H1 (cell line): ENCODE data around the gene VDR. TPM values are rescaled to one million over a fixed set of nuclear protein-coding genes. Genes with fewer than 3 reads are reported as not detected.

Source experiments
- CTCF ChIA-PET: fragments of 300-600 bp; sonication (Branson Sonifier 250); formaldehyde crosslinking; loops from one replicate; lab custom pipeline; 2021; ENCODE audit not compliant: partially characterized antibody; lab: Charles Lee
- POLR2A ChIA-PET: fragments of 300-600 bp; sonication (Branson Sonifier 250); formaldehyde crosslinking; loops from one replicate; lab custom pipeline; 2021; ENCODE audit warnings: inconsistent platforms; ENCODE audit not compliant: partially characterized antibody; lab: Charles Lee
- DNase-seq, 2 experiments: peaks; one replicate each; pipeline versions ENCODE4 v3.0.0 to v3.0.0-alpha.2; 2010 to 2022; ENCODE audit warnings: low spot score in 2 of 2, low read depth in 1 of 2, mixed read lengths in 1 of 2
- FAIRE-seq: peaks from 2 replicates; lab custom pipeline; 2011; peaks lifted over from hg19 to GRCh38; lab: Jason Lieb, UNC
- H2AFZ ChIP-seq: 2 replicates; pipeline ENCODE4 v1.8.1; 2012; ENCODE audit warnings: low read length, inconsistent platforms
- H2AK5ac ChIP-seq: 2 replicates; pipeline ENCODE4 v1.6.1; 2013; ENCODE audit warnings: low read depth, low read length
- H2BK120ac ChIP-seq: replicated peaks from 2 replicates; pipeline ENCODE3; 2013; ENCODE audit warnings: low read depth, low read length, inconsistent platforms
- H2BK12ac ChIP-seq: 2 replicates; pipeline ENCODE4 v1.6.1; 2013; ENCODE audit warnings: low read depth, low read length
- H2BK15ac ChIP-seq: 2 replicates; pipeline ENCODE4 v1.6.1; 2013; ENCODE audit warnings: low read length
- H2BK20ac ChIP-seq: 2 replicates; pipeline ENCODE4 v1.6.1; 2013; ENCODE audit warnings: low read length
- H2BK5ac ChIP-seq: 2 replicates; pipeline ENCODE4 v1.6.1; 2013; ENCODE audit warnings: low read depth, low read length
- H3K14ac ChIP-seq: 2 replicates; pipeline ENCODE4 v1.6.1; 2013; ENCODE audit warnings: inconsistent platforms; ENCODE audit not compliant: insufficient read length
- H3K18ac ChIP-seq: 2 replicates; pipeline ENCODE4 v1.6.1; 2013; ENCODE audit warnings: low read length; ENCODE audit errors: extremely low read depth
- H3K23ac ChIP-seq: 2 replicates; pipeline ENCODE4 v1.6.1; 2013; ENCODE audit warnings: inconsistent platforms; ENCODE audit not compliant: insufficient read length
- H3K23me2 ChIP-seq: 2 replicates; pipeline ENCODE4 v1.6.1; 2013; ENCODE audit warnings: low read depth, low read length
- H3K27ac ChIP-seq: 2 replicates; pipeline ENCODE4 v1.6.1; 2011; ENCODE audit warnings: low read depth, low read length, inconsistent platforms
- H3K27me3 ChIP-seq, 4 experiments: replicated peaks in 1 of 4; 1 replicate in 1 of 4; 2 replicates in 3 of 4; pipeline versions ENCODE4 v1.6.1 to v1.8.1; 2011 to 2013; ENCODE audit warnings: low read length in 3 of 4, mild to moderate bottlenecking in 3 of 4, inconsistent platforms in 2 of 4, mixed read lengths in 2 of 4, moderate library complexity in 1 of 4; ENCODE audit not compliant: control insufficient read depth in 3 of 4, insufficient read depth in 3 of 4; ENCODE audit errors: extremely low read depth in 1 of 4
- H3K36me3 ChIP-seq, 4 experiments: 2 replicates each; pipeline versions ENCODE4 v1.6.1 to v1.8.1; 2011 to 2013; ENCODE audit warnings: mild to moderate bottlenecking in 4 of 4, low read length in 3 of 4, moderate library complexity in 2 of 4, control low read depth in 1 of 4, inconsistent platforms in 1 of 4; ENCODE audit not compliant: insufficient read depth in 4 of 4, control insufficient read depth in 2 of 4
- H3K4ac ChIP-seq: replicated peaks from 2 replicates; pipeline ENCODE3; 2013; ENCODE audit warnings: low read length, low read depth, mixed read lengths, inconsistent platforms; ENCODE audit not compliant: insufficient read length
- H3K4me1 ChIP-seq, 4 experiments: replicated peaks in 1 of 4; 1 replicate in 1 of 4; 2 replicates in 3 of 4; pipeline versions ENCODE4 v1.6.1 to v1.8.1; 2011 to 2013; ENCODE audit warnings: low read length in 3 of 4, inconsistent platforms in 2 of 4, mixed read lengths in 1 of 4; ENCODE audit not compliant: insufficient read depth in 4 of 4, control insufficient read depth in 3 of 4
- H3K4me2 ChIP-seq, 2 experiments: 2 replicates each; pipeline versions ENCODE4 v1.6.1 to v1.8.1; 2011 to 2013; ENCODE audit warnings: low read depth in 2 of 2, low read length in 2 of 2, control low read depth in 1 of 2, inconsistent platforms in 1 of 2, mild to moderate bottlenecking in 1 of 2; ENCODE audit not compliant: insufficient read depth in 1 of 2
- H3K4me3 ChIP-seq, 4 experiments: fragments of 200-600, 300-600 bp in 1 of 4; sonication (generic), shearing (Covaris generic), sonication (Bioruptor Twin) in 1 of 4; 2 replicates each; pipeline versions ENCODE4 v1.5.1 to v1.8.1; 2011 to 2016; ENCODE audit warnings: low read length in 4 of 4, low read depth in 3 of 4, control low read depth in 2 of 4, inconsistent platforms in 2 of 4, mild to moderate bottlenecking in 2 of 4, mixed read lengths in 1 of 4, moderate library complexity in 1 of 4; ENCODE audit not compliant: insufficient read depth in 2 of 4; ENCODE audit errors: extremely low read depth in 1 of 4
- H3K56ac ChIP-seq: replicated peaks from 2 replicates; pipeline ENCODE3; 2013; ENCODE audit warnings: low read depth, mild to moderate bottlenecking, mixed read lengths, low read length, inconsistent platforms; ENCODE audit not compliant: insufficient read length
- H3K79me1 ChIP-seq: 2 replicates; pipeline ENCODE4 v1.6.1; 2013; ENCODE audit warnings: low read depth, low read length, control low read depth
- H3K79me2 ChIP-seq, 2 experiments: 2 replicates each; pipeline versions ENCODE4 v1.6.1 to v1.8.1; 2012 to 2013; ENCODE audit warnings: low read length in 2 of 2, mild to moderate bottlenecking in 2 of 2, inconsistent platforms in 1 of 2; ENCODE audit not compliant: insufficient read depth in 2 of 2, control insufficient read depth in 1 of 2
- H3K9ac ChIP-seq, 4 experiments: replicated peaks in 1 of 4; 1 replicate in 1 of 4; 2 replicates in 3 of 4; pipeline versions ENCODE4 v1.6.1 to v1.8.1; 2011 to 2013; ENCODE audit warnings: low read depth in 3 of 4, low read length in 3 of 4, control low read depth in 2 of 4, mild to moderate bottlenecking in 2 of 4, moderate library complexity in 2 of 4, inconsistent platforms in 1 of 4; ENCODE audit errors: extremely low read depth in 1 of 4
- H3K9me3 ChIP-seq, 2 experiments: 2 replicates each; pipeline versions ENCODE4 v1.6.1 to v1.8.1; 2012 to 2013; ENCODE audit warnings: mild to moderate bottlenecking in 2 of 2, moderate library complexity in 2 of 2, control low read depth in 1 of 2, inconsistent platforms in 1 of 2, low read depth in 1 of 2, low read length in 1 of 2, mixed read lengths in 1 of 2; ENCODE audit not compliant: insufficient read depth in 2 of 2
- H4K20me1 ChIP-seq, 2 experiments: replicated peaks in 1 of 2; 2 replicates each; pipeline versions ENCODE3 to v1.8.1; 2011 to 2013; ENCODE audit warnings: inconsistent platforms in 2 of 2, low read length in 2 of 2, mild to moderate bottlenecking in 1 of 2; ENCODE audit not compliant: insufficient read depth in 2 of 2, control insufficient read depth in 1 of 2
- H4K5ac ChIP-seq: 2 replicates; pipeline ENCODE4 v1.6.1; 2013; ENCODE audit warnings: low read length, low read depth, mixed read lengths, inconsistent platforms; ENCODE audit not compliant: insufficient read length
- H4K8ac ChIP-seq: 2 replicates; pipeline ENCODE4 v1.8.0; 2013; ENCODE audit warnings: mild to moderate bottlenecking, moderate library complexity, low read length, inconsistent platforms; ENCODE audit not compliant: insufficient read depth; ENCODE audit errors: extremely low read depth
- H4K91ac ChIP-seq: replicated peaks from 2 replicates; pipeline ENCODE3; 2013; ENCODE audit warnings: low read length, mixed read lengths, inconsistent platforms; ENCODE audit not compliant: insufficient read length
- KDM4A ChIP-seq: IDR thresholded peaks from one replicate; pipeline ENCODE4 v1.7.1; 2012; ENCODE audit warnings: low read depth, mild to moderate bottlenecking, moderate library complexity, low read length, inconsistent platforms; ENCODE audit not compliant: severe bottlenecking
- NRF1 ChIP-seq: IDR thresholded peaks from 2 replicates; pipeline ENCODE4 v1.6.1; 2011; ENCODE audit warnings: mild to moderate bottlenecking, low read depth, low read length, improper control_type of control experiment
- WGBS, 2 experiments: shearing (Covaris generic) in 1 of 2; methylation state at CpG; one replicate each; pipeline versions ENCODE4 v1.1.6 to v1.1.7; 2013 to 2015; ENCODE audit warnings: low lambda C conversion rate in 2 of 2, mixed read lengths in 2 of 2, inconsistent platforms in 1 of 2, low coverage in 1 of 2, missing lambda C conversion rate in 1 of 2; ENCODE audit not compliant: insufficient replicate concordance in 2 of 2, insufficient coverage in 1 of 2, insufficient read length in 1 of 2; ENCODE audit errors: extremely low coverage in 1 of 2, missing lambda C conversion rate in 1 of 2; 5-methylcytosine and 5-hydroxymethylcytosine counted together
- polyA plus RNA-seq, 7 experiments: library from polyadenylated mRNA; depleted of rRNA in 3 of 7; stranded (reverse) in 5 of 7; unstranded in 2 of 7; fragments of >200 nt in 5 of 7; fragments of 200-250 nt in 2 of 7; gene quantifications; 1 replicate in 5 of 7; 2 replicates in 1 of 7; 4 replicates in 1 of 7; pipeline versions ENCODE4 v1.2.1 to v1.2.3, GENCODE V29; 2011 to 2013; ENCODE audit warnings: missing spikeins in 2 of 7, mixed read lengths in 2 of 7
- total RNA-seq: library from RNA; stranded (reverse); fragmentation: NEBNext Ultra II Directional; extraction: Animal tissue kit (Norgen Biotek cat#: 25700); gene quantifications from 2 replicates; pipeline ENCODE4 v1.2.1, GENCODE V29; 2021

VDR gene
- total and polyA plus RNA-seq, 2 of the 8 experiments (the other 6 are each of a cell fraction or from before 2014, with no cell fraction given), result 0.44 to 0.65 TPM

- CTCF ChIA-PET, result interaction anchor here (0.6 to 3.6 kb wide), 37 partner anchors 9 to 297 kb away, joined by 3 to 31 read pairs (median 4); partner anchors contain the start of gene TMEM106C
- 0 out of 7 replicates have a peak overlapping the region, but pooled peaks of 1 of the 4 experiments have one; percentile 10 for H3K9ac ChIP-seq
- peak overlapping the region; percentile 15; the same call in 1 of the 2 replicates for H2AFZ ChIP-seq
- peaks cover 8 to 61% (median 42%) of the 10 kb centered on the region in 4 experiments for H3K27me3 ChIP-seq
- FAIRE-seq (no peak), DNase-seq (no peak)
- H4K20me1 ChIP-seq, result no peaks in the 10 kb centered on the region
- H4K8ac ChIP-seq, result no peak overlapping the region; the same call in 1 of the 2 replicates
- H3K4ac ChIP-seq, result no peak overlapping the region
- no peak overlapping the region for H2BK20ac ChIP-seq
- H3K36me3 ChIP-seq, result no peaks in the 10 kb centered on the region
- H2BK12ac ChIP-seq, result no peak overlapping the region
- no peaks in the 10 kb centered on the region for H3K79me2 ChIP-seq
- no peak overlapping the region for H2BK120ac ChIP-seq
- peaks cover 11% of the 10 kb centered on the region for H3K23me2 ChIP-seq
- no peak overlapping the region for H2BK5ac ChIP-seq
- H4K91ac ChIP-seq, result no peak overlapping the region
- no peak overlapping the region for H3K56ac ChIP-seq
- POLR2A ChIA-PET, result interaction anchor here (0.5 to 1.7 kb wide), 16 partner anchors 9 to 781 kb away, joined by 3 to 9 read pairs (median 4); no protein-coding TSS in a partner anchor
- H3K14ac ChIP-seq, result no peak overlapping the region
- H2AK5ac ChIP-seq, result no peak overlapping the region
- no peak overlapping the region for H4K5ac ChIP-seq
- no peak overlapping the region for H3K18ac ChIP-seq
- H3K79me1 ChIP-seq, result no peaks in the 10 kb centered on the region
- H3K9me3 ChIP-seq, result no peaks in the 10 kb centered on the region
- H3K4me1 ChIP-seq, result peaks cover 0 to 9% (median 5%) of the 10 kb centered on the region in 4 experiments; a peak in 4 of 7 replicates
- H3K23ac ChIP-seq, result no peak overlapping the region
- peak overlapping the region; percentile 44 to 68 (median 52); a peak in 6 of 8 replicates for H3K4me3 ChIP-seq
- no peak overlapping the region for H3K27ac ChIP-seq
- WGBS, 2 experiments, result 23% methylated on average over 7 of the region's 7 CpGs; no CpG with 5 or more reads in 1 of the 2 experiments
- no peak overlapping the region for H2BK15ac ChIP-seq
- H3K4me2 ChIP-seq, result peak overlapping the region; percentile 85 to 90
- TF ChIP-seq NRF1 (no peak), KDM4A (no peak)
Observed at GRCh38 chr12:47903927-47904712, 674 bp downstream of the VDR start.
